Measurements from ENCODE around the gene OBSL1.
A peak's percentile ranks its signal among the peaks of the same experiment; 100 is the strongest.

The OBSL1 gene

DNA sequence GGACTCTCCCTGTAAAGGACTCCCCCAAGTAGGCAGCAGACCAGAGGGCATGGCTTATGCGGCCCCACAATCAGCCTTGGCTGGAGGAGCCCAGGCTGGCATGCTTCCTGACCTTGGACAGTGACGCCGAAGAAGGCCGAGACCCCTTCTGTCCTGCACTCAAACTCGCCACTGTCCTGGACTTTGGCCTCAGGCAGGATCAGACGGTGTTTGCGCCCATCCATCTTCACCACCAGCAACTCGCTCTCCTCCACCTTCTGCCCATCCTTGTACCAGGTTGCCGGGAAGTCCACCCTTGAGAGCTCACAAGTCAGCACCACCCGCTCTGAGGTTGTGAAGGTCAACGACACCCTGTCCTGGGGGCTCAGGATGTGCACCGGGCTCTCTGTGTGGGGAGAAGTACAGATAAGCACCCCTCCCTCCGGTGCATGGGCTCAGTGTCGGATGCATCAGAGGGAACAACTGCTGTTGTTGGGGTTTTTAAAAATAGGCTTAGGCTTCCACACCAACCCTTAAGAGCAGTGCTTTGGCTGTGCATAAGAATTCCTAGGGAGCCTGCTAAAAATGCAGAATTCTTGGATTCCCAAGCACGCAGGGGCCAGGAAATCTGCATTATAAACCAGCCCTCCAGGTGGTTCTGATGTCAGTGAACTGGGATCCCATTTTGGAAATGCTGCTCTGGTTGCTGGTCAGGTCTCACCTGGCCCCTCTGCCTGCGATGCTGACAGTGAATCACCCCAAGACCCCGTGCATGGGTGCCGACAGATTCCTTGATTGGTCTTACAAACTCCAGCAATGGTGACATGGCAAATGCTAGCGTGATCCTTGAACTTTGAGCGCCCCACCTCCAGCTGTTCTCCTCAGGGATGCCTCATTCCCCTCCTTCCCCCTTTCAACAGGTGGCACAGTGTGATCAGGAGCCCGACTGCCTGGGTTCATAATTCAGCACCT lies 5.9 kb downstream of the OBSL1 start:
- DNase-seq (ENCODE audit: low read depth in 2 of 2) = no peak

DNA sequence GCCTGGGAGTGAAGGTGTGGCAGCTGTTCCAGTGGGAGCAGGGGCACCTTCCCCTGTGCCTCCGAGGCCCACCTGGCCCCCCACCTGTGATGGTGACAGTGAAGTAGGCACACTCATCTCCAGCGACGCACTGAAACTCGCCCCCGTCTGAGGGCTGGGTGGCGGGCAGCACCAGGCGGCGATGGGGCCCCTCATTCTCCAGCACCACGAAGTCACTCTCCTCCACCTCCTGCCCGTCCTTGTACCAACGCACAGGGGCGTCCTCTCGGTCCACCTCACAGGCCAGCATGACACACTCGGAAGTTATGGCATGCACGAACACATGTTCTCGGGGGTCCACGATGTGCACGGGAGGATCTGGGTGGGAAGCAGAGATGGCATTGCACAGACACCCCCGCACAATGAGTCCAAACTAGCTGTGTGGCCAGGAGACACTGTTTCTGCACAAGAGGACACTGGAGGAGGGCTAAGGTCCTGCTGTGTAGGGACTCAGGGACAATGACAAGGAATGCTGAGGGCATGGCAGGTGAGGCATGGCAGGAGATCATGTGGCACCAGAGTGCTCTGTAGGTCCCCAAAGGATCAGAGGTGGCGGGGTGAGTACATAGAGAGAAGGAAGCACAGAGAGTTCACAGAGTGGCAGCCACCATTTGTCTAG lies 7.9 kb downstream of the OBSL1 start:
- no peak for DNase-seq (ENCODE audit: low read depth in 2 of 2)

DNA sequence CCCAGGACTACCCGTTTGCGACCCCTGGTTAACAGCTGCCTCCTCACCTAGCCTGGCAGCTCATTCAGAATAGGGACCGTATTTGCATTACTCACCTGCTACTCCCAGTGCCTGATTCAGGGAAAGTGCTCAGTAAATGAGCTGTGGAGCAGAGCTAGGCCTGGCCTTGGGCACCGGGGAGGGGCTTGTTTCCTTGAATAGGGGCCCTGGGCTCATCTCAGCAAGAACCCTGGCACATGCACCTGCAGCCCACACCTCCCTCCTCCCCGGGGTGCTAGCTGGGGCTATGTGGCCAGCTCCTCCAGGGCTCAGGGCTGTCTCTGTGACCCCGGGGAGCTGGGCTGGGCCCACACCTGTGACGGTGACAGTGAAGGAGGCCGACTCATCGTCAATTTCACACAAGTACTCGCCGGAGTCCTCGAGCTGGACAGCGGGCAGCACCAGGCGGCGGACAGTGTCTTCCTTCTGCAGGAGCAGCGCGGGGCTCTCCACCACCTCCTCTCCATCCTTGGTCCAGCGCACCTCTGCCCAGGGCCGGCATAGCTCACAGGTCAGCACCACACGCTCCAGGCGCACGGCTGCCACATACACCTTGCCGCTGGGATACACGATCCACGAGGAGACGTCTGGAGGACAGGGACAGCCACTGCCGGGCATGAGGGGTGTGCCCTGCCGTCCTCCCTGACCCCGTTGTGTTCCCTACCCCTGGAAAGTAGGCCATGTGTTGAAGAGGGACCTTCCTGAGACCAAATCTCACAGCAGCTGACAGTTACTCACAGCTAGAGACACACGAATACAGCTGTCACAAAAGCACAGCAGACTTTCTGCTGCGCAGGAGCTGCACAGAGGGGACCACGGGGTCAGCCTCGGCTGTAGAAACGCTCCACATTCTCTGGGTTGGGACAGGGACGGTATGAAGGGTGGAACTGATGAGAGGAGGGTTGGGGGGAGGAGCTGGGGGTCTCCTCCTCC lies 9.0 kb downstream of the OBSL1 start:
- DNase-seq (ENCODE audit: low read depth in 2 of 2) = no peak

DNA sequence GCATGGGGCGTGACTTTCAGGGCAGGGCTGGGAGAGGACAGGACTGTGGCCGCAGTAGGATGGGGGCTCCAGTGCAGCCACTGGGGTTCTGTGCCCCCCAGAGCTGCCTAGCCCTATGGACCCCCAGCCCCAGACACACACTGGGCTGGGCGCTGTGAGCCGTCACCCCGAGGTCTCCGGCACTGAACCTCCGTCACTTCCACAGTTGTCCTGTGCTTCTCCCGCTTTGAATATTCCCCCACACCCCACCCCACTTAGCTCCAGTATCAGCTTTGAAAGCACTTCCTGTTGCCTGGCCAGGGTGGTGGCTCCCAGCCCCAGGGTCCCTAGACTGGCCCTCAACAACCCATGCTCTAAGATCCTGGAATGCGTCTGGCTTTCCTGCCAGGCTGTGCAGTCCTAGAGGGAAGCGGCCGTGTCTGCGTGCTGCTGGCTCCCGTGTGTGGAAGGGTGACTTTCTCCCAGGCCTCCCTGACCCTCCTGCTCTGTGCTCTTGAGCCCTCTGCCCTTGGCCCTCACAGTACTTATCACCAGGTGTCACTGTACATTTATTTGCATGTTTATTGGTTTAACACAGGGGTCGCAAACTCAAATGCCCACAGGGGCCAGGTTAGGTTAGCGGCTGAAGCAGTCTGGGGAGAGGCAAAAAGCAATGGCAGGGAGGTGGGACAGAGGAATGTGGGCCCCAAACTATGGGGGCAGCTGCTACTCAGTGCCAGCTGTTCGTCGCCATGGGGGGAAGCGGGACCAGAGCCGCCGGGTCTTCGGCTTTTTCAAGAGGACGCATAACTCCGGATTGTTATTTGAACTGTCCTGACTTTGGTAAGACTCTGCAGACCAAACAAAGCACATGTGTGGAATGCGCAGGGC lies 9.9 kb downstream of the OBSL1 start:
- DNase-seq (ENCODE audit: low read depth in 2 of 2) = no peak

DNA sequence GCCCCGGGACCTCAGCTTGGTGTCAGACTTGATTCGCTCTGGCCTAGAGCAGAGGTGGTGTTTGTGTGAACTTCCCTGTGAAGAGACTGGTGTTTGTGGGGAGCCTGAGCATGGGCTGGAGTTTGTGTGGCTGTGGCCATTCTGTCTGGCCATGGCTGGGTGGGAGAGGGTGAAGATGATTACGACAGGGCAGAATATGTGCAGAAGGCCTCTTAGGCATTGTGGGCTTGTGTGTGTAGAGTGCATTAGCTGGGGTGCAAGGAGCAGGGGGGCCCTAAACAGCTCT lies 10.5 kb downstream of the OBSL1 start:
- no peak for DNase-seq (ENCODE audit: low read depth in 2 of 2)

DNA sequence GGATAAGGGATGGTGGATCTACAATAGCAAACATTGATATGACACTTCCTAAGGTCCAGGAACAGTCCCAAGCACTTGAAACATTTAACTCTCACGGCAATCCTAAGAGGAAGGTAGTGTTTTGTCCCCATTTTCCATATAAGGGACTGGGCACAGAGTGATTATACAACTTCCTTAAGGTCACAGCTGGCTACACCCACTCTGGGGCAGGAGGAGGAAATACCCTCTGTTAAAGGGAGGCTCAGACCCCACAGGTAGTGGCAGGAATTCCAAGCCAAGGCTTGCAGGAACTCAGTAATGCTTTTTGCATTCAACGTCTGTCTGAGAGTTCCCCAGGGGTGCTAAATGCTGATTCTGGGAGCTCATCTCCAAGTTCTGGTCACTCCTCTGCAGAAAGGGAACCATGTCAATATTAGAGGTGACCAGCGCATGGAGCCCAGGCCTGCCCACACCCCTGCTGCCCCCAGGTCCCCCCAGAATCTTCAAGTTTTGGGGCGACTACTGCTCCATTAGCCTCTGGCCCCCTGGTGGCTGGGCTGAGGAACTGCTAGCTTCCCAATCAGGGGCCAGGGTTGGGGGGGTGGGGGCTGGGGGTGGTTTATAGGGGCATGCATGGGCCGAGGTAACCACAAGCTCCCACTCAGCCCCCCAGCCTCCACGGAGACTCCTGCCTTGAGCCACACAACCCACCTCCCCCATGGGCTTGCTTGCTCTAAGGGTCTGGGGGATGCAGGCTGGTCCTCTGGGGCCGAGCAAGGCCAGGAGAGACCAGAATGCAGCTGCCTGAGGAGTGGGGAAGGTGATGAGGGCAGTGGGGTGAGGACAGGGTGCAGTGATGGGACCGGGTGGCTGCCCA lies 11.1 kb downstream of the OBSL1 start:
- DNase-seq (ENCODE audit: low read depth in 2 of 2) = no peak

DNA sequence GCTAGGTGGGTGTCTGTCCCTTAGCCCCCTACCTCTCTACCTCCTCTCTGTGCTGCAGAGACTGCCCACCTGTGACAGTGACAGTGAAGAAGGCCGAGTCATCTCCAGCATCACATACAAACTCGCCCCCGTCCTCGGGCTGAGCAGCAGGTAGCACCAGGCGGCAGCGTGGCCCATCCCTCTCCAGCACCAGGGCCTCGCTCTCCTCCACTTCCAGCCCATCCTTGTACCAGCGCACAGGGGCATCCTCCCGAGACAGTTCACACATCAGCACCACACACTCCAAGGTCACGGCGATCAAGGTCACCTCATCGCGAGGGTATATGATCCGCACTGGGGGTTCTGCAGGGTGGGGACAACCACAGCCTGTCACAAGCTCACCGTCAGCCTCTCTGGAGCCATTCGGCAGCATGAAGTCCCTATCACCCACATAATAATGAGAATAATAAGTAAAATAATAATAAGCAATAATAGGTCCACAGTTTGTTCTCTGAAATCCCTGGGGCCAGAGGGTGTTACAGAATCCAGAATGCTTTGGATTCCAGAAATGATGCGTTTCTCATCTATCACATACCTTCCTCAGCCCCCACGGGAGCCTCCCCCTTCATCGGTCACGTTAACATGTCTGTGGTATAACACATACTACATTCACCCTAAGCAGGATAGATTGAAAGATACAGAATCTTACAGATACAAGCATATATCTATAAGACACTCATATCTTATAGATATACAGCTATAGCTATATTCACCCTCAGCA lies 12.0 kb downstream of the OBSL1 start:
- DNase-seq (ENCODE audit: low read depth in 2 of 2) = no peak

DNA sequence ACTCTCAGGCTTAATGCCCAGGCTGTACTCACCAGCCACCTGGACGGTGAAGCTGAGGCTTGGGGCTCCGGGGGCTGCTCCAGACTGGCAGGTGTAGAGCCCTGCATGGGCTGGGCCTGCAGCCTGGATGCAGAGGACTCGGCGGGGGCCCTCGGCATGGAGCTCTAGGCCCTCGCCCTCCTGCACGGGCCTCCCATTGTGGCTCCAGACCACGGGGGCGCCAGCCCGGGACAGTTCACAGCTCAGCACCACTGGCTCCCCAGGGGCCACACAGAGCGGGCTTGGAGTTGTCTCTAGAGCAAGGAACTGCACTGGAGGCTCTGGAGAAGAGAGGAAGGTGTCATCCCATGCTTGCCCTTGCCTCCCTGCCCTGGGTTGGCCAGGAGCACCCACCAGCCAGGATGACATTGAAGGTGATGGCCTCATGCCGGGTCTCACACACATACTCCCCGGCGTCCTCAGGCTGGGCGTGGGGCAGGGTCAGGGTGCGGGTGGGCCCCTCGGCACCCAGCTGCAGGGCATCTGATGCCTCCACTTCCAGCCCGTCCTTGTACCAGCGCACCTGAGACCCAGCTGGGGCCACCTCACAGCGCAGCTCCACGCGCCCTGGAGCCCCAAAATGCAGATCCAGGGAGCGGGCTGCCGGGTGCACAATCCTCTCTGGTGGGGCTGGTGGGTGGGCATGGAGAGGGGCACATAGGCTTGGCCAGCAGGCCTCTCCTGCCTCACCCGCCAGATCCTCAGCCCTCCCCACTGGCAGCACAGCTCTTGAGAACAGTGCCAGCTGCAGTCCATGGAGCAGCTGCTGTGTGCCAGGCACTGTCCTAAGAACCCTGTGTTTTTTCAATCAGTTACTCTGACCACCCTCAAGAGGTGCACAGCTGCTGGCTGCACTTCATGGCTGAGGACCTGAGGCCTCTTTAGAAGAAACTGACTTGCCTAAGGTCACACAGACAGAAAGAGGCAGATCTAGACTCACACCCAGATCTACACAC lies 13.3 kb downstream of the OBSL1 start:
- no peak for DNase-seq (ENCODE audit: low read depth in 2 of 2)

DNA sequence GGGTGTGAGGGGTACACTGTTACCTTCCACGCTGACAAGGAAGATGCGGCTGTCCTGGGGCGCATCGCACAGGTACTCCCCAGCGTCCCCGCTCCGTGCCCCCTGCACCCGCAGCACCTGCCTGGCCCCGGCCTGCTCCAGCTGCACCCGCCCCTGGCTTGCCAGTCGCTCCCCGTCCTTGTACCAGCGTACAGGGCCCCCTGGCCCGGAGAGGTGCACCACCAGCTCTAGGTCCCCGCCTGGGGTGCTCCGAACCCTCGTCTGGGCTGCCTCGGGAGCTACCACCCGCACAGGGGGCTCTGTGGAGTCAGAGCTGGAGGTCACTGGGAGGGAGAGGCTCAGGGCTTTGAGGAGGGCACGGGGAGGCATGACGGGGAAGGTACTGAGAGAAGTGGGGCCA lies 14.0 kb downstream of the OBSL1 start:
- no peak for DNase-seq (ENCODE audit: low read depth in 2 of 2)

DNA sequence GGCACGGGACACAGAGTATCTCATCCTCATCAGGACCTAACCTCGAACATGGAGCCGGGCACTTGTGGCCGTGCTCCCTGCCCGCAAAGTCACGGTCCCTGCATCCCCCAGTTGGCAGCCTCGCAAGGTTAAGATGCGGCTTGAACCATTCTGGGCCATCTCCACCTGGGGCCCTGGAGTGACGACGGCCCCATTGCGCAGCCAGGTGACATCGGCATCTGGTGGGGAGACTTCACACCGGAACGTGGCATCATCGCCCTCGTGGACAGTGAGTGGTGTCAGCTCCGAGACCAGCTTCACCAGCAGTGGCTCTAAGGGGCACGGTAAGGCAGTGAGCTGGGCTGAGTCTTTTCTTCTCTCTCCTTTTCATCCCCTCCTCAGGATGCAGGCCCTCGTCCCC lies 14.9 kb downstream of the OBSL1 start:
- no peak for DNase-seq (ENCODE audit: low read depth in 2 of 2)

DNA sequence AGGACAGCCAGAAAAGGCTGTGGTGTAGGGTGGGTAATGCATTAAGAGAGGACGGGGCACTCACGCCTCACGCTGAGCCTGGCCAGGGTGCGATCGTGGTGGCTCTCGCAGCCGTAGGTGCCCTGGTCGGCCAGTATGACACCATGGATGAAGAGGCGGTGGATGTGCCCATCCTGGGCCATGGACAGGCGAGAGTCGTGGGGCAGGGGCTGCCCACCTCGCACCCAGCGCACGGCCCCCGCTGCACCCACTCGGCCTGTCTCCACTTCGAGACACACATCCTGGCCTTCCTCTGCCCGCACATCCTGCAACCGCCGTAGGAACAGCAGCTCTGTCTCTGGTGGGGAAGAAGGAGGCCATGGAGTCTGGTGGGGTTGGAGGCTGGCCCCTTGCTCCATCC lies 15.4 kb downstream of the OBSL1 start:
- DNase-seq (ENCODE audit: low read depth in 2 of 2) = no peak

DNA sequence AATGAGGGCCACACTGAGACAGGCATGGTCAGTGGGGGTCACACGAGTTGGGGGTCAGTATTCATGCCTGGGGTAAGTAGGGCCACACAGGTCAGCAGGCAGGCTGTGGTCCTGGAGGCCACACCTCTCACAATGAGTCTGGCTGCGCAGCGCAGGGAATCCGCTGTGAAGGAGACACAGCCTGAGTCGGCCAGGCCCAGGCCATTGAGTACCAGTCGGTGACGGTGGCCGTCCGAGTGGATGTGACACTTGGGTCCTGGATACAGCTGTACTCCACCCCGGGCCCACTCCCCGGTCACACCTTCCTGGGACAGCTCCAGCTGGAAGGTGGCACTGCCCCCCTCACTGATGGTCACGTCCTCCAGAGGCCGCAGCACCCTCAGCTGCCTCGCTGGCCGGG lies 17.0 kb downstream of the OBSL1 start:
- no peak for DNase-seq (ENCODE audit: low read depth in 2 of 2)

DNA sequence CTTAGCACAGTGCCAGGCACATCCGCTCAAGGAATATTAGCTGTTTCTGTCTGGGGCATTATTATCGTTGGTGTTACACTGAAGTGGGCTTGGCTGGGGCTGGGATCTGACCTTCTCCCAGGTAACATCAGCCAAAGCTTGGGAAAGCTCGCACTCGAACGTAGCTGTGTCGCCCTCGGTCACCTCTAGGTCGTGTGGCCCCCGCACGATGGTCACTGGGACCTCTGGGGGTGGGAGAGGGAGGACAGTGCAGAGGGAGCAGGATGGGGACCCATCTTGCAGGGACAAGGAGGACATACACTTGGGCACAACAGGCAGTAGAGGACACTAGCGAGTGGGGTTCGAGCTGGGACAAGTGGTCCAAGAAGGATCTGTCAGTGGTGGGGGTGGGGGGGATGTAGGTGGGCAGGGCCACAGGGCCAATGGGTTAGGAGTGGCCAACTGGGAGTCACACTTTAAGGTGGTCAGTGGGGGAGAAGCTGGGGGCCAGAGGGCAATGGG lies 17.8 kb downstream of the OBSL1 start:
- DNase-seq (ENCODE audit: low read depth in 2 of 2) = no peak

DNA sequence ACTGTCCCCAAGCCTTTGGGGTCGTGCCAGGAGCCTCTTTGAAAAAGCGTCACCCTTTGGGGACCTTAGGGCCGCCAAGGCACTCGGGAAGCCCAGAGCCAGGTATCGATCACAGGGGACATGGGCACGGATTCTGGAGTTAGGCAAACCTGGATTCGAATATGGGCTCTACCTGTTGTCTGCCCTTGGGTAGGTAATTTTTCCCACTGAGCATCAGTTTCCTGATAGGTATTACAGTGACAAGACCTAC lies 18.2 kb downstream of the OBSL1 start:
- no peak for DNase-seq (ENCODE audit: low read depth in 2 of 2)

DNA sequence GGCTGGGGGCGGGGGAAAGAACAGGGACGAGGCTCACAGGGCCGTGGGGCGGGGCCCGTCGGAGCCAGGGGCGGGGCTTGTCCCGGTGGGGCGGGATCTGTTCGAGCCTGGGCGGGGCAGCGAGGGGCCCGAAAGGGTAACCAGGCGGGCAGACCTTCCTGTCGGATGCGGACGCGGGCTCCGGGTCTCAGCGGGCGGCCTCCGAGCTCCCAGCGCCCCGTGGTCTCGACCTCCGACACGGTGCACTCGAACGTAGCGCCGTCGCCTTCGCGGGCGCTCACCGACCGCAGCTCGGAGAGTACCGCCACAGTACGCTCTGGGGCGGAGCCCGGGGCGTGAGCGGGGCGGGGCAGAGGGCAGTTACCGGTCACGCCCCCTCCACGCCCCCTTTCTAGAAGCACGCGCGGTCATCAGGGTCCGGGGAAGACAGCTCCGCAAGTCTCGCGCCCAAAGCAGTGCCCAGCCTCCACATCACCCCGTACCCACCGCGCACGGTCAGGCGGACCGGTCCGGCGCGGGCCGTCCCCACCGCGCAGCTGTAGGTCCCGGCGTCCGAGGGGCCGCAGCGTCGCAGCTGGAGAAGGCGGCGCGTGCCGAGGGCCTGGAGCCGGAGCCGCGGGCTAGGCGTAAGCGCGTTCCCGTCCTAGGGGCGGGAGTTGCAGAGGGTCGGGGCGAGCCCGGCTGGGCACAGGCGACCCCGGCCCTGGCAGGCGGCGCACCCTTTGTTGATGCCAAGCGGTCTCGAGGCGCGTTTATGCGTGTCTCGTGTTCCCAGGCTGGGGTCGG lies 18.8 kb downstream of the OBSL1 start:
- peak; percentile 77 to 78 for DNase-seq (ENCODE audit: low read depth in 2 of 2)

DNA sequence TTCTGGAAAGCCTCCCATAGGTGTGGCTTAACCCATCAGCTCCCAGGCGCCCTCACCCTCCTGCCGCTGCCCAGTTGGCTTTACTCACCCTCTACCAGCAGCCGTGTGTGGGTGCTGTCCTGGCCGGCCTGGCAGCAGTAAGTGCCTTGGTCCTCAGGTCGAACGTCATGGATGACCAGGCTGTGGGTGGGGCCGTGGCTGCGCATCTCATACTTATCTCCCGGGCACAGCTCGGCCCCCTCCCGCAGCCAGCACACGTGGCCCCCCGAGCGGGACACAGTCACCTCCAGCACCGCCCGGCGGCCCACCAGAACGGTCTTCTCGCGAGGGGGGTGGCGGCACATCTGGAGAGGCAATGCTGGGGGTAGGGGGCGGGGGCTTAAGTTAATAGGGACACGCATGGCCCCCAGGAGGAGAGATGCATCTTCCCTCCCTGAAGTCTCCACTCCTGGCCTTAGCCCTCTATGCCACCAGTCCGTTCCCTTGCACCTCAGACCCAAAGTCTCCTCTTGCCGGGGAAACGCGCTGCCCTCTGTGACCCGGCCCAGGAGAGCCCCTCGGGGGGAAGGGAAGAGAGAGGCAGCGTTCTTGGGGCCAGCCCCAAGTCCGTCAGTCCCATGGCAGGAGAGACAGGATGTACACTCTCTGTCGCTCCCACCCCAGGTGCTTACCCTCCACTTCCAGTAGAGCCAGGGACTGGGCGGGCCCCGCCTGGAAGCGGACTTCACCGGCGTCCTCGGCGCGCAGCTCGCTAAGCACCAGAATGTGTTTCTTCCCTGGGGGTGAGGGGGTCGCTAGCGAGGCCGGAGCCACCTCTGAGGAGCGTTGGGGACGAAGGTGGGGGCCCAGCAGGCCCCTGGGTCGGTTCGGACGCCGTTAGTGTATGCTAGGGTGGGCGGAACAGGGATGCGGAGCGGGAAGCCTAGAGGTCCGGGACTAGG lies 19.6 kb downstream of the OBSL1 start:
- no peak for DNase-seq (ENCODE audit: low read depth in 2 of 2)

DNA sequence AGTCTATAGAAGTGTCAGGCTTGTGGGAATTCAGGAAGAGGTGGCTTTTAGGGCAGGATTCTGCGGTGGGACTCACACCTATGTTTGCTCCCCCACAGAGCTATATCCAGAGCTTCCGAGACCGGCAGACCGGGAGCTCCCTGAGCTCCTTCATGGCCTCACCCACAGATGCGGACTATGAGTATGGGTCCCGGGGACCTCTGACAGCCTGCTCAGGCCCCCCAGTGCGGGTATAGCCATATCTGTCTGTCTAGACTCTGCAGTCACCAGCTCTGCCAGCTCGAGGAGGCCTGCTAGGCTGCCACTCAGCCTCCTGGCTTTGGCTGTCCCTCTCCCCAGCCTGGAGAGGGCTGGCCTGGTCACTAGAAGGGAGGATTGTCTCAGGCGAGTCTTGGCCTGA lies 21.7 kb downstream of the OBSL1 start:
- no peak for DNase-seq (ENCODE audit: low read depth in 2 of 2)

Data from stimulated activated CD4-positive, alpha-beta T cell treated with anti-CD3 and anti-CD28 coated beads, Interleukin-4, amount 100 ng/mL, for 48 hours (primary cell).